Measurements from ENCODE around the gene MTHFD1. TPM values are rescaled to one million over a fixed set of nuclear protein-coding genes. Genes with fewer than 3 reads are reported as not detected.

MTHFD1 gene
- total and polyA plus RNA-seq, 9 of the 15 experiments (the other 6 are each of a cell fraction or from before 2014, with no cell fraction given): 66.7 to 158 (median 90.9) TPM

DNA sequence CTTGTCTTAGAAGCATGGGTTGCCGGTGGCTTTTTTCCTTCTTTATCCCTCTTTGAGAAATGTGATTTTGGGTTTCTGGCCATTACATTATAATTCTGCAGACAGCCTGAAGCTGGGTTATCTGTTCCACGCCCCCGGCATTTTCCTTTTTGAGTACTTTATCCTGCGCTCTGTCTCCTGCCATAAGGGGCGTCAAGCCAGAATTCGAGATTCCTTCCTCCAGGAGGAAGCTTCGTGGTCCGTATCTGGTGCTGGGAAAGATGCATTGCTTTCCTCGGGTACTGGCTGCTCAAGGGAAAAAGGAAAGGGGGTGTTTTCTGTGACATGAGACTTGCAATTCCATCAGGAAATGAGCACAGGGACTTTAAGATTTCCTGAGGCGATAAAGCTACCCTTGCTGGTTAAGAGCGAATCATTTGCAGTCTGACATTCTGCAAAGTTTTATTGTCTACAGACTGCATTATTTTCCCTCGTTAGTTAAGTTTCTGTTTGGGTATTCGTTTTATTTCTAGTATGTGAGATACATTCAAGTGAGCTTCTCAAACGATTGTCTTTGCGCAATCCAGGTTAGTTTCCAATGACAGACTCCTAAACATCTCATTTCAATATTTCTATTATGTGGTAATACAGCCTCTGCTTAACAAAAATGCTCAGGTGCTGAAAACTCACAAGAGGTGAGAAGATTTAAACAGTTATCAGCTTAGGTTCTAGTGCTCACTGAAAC is 77.8 kb downstream of the MTHFD1 start (continued):
- TF ChIP-seq, protein P1, sequence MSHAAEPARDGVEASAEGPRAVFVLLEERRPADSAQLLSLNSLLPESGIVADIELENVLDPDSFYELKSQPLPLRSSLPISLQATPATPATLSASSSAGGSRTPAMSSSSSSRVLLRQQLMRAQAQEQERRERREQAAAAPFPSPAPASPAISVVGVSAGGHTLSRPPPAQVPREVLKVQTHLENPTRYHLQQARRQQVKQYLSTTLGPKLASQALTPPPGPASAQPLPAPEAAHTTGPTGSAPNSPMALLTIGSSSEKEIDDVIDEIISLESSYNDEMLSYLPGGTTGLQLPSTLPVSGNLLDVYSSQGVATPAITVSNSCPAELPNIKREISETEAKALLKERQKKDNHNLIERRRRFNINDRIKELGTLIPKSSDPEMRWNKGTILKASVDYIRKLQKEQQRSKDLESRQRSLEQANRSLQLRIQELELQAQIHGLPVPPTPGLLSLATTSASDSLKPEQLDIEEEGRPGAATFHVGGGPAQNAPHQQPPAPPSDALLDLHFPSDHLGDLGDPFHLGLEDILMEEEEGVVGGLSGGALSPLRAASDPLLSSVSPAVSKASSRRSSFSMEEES (CRISPR knock-in tag; IDR thresholded peaks at IDR 0.05): no peak
- TF ChIP-seq NELFE (IDR thresholded peaks at IDR 0.05; ENCODE audit: insufficient read depth, insufficient read length) (no peak), U2AF2 (optimal IDR thresholded peaks at IDR 0.05; ENCODE audit: low read depth, low read length) (no peak), YBX1 (IDR thresholded peaks at IDR 0.05) (no peak), KDM1A (IDR thresholded peaks at IDR 0.05) (no peak), ZNF561 (CRISPR knock-in tag; conservative IDR thresholded peaks at IDR 0.05) (no peak), PTBP1 (IDR thresholded peaks at IDR 0.05; ENCODE audit: low read depth, low read length) (no peak), TEAD4 (IDR thresholded peaks at IDR 0.05; ENCODE audit: low read length) (no peak; the same call in 1 of the 2 replicates), TEAD4 (CRISPR knock-in tag; IDR thresholded peaks at IDR 0.05; ENCODE audit: borderline replicate concordance) (no peak), HMG20B (CRISPR knock-in tag; IDR thresholded peaks at IDR 0.05) (no peak), PHTF2 (CRISPR knock-in tag; IDR thresholded peaks at IDR 0.05) (no peak), ZEB2 (IDR thresholded peaks at IDR 0.05) (no peak), GABPA (tag; conservative IDR thresholded peaks at IDR 0.05; ENCODE audit: low read depth) (no peak), TCF3 (CRISPR knock-in tag; IDR thresholded peaks at IDR 0.05) (no peak), GTF2F1 (IDR thresholded peaks at IDR 0.05; ENCODE audit: low read depth, low read length) (no peak), GATAD2A (IDR thresholded peaks at IDR 0.05) (no peak), RBM14 (IDR thresholded peaks at IDR 0.05; ENCODE audit: borderline replicate concordance, insufficient read depth, low read depth, low read length) (no peak), CEBPB (tag; IDR thresholded peaks at IDR 0.05) (peak; percentile 79), DMBX1 (CRISPR knock-in tag; IDR thresholded peaks at IDR 0.05; ENCODE audit: borderline replicate concordance) (no peak), ZNF444 (CRISPR knock-in tag; IDR thresholded peaks at IDR 0.05) (no peak), ZNF408 (CRISPR knock-in tag; IDR thresholded peaks at IDR 0.05; ENCODE audit: low read depth) (no peak), HNRNPLL (IDR thresholded peaks at IDR 0.05; ENCODE audit: low read depth, low read length, poor library complexity, severe bottlenecking) (no peak)
- TF ChIP-seq, protein P2, sequence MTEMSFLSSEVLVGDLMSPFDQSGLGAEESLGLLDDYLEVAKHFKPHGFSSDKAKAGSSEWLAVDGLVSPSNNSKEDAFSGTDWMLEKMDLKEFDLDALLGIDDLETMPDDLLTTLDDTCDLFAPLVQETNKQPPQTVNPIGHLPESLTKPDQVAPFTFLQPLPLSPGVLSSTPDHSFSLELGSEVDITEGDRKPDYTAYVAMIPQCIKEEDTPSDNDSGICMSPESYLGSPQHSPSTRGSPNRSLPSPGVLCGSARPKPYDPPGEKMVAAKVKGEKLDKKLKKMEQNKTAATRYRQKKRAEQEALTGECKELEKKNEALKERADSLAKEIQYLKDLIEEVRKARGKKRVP (CRISPR knock-in tag; IDR thresholded peaks at IDR 0.05): no peak
